SH-SY5Y (cell line): ENCODE data around the gene DPM1.

Experiments
- GATA2 ChIP-seq: IDR thresholded peaks from 2 replicates; pipeline ENCODE4 v1.6.1; 2011; ENCODE audit warnings: mild to moderate bottlenecking, low read depth, low read length
- GATA3 ChIP-seq: IDR thresholded peaks from 2 replicates; pipeline ENCODE4 v1.6.1; 2011; ENCODE audit warnings: low read depth, mild to moderate bottlenecking, low read length, moderate library complexity

DNA sequence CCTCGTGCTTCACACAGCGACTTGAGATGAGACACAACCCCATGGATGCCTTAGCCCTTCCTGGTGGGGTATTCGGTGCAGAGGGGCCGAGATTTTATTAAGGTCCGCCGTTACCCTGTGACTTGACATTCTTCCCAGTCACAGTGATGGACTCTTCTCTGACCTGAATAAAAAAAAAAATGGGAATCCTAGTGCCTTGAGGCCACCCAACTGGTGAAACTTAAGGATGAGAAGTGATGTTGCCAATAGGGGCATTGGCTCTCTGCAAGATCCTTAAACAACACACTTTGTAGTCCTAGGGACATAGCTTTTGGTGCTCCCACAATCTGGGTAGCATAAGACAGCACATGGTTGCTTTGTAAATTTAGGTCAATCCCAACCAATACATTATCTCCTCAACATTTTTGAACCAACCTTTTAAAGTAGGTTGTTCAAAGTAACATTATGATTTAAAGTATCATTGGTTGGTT lies 26.3 kb downstream of the DPM1 start:
- TF ChIP-seq GATA2 (no peak), GATA3 (no peak)
